Measurements from ENCODE around the gene CCL23.

GRCh38 chr17:36066365-36066985 is 48.7 kb upstream of the CCL23 start:
- TF ChIP-seq CTCF (IDR thresholded peaks at IDR 0.05; ENCODE audit: low read length) (no peak), EZH2 (IDR thresholded peaks at IDR 0.05; ENCODE audit: borderline replicate concordance, low read length) (no peak)
